GM21515 (cell line): ENCODE data around the gene TAF4.
"Not testable (repeated sequence)": the region's sequence is repeated elsewhere in the genome, so short reads cannot be mapped to it uniquely, and the experiment has no call there.

Experiments used
- ATAC-seq: cut with Tn5 transposase; IDR thresholded peaks from one replicate; pipeline ENCODE4 v1.9.1; 2021; ENCODE audit not compliant: unreplicated experiment

Gene TAF4

DNA sequence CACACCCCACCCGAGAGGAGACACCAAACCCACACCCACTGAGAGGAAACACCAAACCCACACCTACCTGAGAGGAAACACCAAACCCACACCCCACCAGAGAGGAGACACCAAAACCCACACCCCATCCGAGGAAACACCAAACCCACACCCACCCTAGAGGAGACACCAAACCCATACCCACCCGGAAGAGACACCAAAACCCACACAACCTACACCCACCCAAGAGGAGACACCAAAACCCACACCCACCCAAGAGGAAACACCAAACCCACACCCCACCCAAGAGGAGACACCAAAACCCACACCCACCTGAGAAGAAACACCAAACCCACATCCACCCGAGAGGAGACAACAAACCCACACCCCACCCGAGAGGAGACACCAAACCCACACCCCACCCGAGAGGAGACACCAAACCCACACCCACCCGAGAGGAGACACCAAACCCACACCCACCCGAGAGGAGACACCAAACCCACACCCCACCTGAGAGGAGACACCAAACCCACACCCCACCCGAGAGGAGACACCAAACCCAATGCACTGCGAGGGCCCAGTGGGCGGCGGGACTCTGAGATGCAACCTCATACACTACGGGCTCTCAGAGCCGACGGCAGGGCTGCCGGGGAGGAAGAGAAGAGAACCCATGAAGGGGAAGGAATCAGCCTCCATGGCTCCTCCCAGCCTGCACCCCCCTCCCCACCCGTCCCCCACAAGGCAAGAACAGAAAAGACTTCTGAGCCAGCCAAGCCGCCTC, 83.3 kb downstream of the TAF4 start:
- ATAC-seq = no peak

DNA sequence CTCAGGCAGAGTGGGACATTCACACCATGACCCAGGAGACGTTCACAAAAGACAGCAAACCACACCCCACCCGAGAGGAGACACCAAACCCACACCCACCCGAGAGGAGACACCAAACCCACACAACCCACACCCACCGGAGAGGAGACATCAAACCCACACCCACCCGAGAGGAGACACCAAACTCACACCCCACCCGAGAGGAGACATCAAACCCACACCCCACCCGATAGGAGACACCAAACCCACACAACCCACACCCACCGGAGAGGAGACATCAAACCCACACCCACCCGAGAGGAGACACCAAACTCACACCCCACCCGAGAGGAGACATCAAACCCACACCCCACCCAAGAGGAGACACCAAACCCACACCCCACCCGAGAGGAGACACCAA, 84.0 kb downstream of the TAF4 start:
- ATAC-seq = not testable (repeated sequence)

DNA sequence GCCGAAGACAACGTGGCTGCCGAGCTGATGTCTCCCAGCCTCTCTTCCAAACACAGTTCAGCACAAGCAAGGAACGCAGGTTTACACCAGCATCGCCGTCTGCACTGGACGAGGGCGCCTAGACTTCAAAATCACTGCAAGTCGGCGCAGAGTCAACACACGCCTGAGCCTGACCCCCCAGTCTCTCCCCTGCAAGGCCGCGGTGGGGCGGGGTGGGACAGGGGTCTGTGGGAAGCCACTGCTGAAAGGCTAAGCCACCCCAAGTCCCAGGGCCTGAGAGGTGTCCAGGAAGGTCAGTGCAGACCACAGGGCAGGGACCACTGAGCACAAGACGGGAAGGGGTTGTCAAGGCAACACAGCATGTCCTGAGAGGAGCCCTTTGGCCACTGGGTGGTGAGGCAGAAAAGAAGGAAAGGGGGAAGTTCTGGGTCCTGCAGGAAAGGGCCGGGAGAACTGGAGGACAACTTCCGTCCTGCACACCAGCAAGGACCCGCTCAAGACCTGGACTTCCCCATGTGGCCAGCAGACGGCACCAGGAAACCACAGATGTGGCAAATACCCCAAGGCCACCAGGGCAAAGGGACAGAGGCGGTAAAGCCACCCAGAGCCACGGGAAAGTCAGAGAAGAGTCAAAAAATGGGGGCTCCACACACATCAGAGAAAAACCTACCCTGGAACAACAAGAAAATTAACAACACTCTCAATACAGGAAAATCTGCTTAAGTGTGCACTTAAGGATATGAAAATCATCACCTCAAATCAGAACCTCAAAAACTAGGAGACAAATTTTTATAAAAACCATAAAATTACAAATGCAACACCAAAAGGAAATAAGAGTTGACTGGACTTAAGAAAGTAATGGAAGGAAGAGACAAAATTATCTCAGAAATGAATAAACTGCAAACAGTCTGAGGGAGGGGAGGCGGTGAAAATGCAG, 84.8 kb downstream of the TAF4 start:
- ATAC-seq = no peak

DNA sequence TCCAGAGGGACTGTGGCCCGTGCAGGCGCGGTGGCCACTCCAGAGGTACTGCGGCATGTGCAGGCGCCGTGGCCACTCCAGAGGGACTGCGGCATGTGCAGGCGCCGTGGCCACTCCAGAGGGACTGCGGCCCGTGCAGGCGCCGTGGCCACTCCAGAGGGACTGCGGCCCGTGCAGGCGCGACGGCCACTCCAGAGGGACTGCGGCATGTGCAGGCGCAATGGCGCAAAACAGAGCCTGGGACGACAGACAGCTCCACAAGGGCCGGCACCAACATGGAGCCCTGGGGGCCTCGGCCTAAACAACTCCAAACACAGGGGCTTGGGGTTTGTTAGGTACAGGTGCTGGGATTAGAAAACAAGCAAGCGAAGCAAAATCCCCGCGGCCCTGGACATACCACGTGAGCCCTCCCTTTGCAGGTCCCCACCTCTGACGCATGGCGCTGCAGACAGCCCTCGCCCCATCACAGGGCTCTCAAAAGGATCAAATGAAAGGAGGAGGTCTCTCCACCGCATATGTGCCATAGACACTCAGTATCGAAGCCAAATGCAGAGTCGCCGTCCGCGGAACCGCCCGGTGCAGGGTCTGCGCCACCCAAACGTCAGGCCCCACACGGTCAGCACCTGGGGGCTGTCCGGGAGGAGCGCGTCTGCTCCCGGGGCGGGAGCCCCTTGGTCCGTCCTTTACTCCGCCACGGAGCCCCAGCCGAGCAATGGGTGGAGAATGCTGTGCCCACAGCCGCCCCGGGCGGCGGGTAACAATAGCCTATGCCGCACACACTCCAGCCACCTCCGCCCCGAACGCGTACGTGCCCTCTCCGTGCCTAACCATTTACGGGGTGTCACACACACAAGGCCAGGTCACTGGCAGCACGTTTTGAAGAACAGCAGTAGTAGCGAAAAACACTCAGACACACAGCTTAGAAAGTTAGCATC, 85.7 kb downstream of the TAF4 start:
- ATAC-seq = no peak

DNA sequence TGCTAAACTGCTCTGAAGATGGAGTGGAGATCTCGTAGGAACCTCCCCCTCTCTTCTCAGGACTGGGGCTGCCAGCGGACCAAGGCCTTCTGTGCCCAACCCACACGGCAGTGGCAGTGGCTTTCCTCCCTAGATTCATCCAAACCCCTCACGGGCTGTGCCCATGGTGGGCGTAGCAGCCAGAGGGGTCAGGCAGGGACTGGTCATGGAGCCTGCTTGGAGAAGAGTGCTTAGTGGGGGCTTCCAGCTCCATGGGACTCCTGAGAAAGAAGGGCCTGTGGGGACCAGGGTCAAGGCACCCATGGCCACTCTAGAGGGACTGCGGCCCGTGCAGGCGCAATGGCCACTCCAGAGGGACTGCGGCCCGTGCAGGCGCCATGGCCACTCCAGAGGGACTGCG, 86.6 kb downstream of the TAF4 start:
- ATAC-seq = no peak

DNA sequence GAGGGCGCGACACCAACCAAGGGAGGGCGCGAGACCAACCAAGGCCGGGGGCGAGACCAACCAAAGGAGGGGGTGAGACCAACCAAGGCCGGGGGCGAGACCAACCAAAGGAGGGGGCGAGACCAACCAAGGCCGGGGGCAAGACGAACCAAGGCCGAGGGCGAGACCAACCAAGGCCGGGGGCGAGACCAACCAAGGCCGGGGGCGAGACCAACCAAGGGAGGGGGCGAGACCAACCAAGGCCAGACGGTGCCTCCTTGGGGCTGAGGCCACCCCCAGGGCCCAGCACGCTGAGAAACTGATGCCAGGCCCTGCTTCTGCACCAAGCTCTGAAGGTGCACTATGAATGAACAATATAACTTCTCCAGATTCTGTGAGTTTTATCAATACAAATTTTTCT, 87.2 kb downstream of the TAF4 start:
- ATAC-seq = no peak

DNA sequence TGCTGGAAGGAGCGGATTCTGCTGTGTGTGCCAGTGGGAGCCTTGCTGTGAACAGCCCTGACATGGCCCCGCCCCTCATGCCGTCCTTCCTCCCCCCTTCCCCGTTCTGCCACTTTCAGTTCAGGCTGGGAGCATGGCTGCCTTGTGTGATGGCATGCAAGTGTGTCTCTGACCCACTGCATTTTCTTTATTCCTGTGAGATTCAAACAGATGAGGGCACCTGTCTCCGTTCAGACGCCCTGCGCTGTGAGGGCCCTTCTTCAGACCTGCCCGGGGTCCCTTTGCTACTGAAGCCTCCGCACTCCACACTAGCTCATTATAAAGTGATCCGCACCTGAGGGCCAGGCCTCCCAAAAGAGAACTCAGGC, 88.3 kb downstream of the TAF4 start:
- no peak for ATAC-seq

DNA sequence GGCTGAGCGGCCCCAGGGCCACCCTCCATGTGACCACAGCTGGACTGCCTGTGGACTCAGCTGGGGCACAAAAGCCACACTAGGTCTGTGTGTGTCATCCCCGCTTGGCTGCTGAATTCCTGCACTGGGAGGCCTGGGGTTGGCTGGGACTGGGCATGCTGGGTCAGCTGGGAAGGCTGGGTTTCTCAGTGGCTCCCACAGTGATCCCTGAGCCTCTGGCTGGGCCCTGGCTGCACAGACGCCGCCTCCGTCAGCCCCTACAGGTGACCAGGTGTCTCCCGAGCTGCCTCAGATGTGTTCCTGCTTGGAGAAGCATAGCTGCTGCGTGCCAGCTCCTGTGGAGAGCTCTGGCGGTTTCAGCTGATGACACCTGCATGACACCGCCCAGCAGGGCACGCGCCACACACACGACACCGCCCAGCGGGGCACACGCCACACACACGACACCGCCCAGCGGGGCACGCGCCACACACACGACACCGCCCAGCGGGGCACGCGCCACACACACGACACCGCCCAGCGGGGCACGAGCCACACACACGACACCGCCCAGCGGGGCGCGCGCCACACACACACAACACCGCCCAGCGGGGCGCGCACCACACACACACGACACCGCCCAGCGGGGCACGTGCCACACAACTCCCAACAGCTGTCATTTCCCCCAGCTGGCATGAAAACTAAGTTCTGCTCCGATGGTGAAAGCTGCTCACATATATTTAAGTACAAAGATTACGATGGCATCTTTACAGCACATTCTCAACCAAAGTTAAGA, 88.8 kb downstream of the TAF4 start:
- no peak for ATAC-seq

DNA sequence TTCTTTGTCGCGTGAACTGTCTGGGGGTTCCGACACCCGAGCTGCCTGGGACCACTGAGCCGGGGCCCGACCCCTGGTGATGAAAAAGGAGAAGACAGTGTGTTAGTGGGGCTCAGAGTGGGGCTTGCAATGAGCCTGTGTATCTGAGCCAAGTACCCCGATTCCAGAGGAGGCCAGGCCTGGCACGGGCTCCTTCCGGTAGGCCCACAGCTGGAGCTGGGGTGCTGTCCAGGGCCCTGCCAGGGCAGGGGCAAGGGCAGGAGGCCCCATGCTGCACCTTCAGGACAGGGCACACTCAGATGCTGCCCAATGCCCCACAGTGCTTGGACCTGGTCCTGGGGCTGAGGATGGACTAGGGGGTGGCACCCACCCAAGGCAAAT, 89.4 kb downstream of the TAF4 start:
- no peak for ATAC-seq

DNA sequence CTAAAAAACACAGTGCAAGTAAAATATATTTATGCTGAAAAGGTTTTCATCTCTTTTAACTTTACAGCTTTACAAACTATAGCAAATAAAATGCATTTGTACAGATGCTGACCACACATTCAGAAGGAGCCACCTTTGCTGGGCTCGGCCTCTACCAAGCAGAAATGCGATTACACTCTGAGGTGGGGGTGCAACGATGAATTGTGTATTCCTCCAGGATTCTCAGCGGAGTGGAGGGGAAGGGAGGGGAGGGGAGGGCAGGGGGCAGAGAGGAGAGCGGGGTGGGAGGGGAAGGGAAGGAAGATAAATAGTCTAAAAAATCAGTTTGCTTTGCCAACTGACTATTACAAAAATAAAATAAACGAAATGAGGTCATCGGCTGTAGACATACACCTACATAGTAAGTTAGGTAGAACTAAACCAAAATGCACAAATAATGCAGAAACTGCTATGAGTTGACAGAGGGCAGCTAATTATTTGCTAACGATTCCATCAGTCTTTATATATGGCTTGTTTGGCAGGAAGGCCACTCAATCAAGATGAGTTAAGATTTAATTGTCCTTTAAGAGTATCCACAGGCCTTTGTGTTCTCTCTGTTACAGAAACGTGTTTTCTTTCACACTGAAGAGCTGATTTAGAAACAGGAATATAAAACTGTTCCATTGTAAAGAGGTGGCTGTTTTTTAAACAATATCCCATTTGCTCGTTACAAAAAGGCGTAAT, 90.1 kb downstream of the TAF4 start:
- no peak for ATAC-seq

DNA sequence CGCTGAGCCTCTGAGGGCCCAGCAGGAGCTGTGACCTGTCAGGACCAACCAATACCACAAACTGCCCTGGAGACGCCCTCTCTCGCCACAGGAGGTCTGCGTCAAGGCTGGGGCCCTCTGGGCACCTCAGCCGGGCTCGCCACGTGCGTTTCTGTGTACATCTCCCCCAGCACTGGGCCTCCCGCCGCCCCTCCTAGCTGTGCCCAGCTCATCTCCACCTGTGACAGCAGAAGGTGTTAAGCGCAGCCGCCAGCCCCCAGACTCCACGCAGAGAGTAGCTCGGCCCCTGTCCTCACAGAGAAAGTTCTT, 91.4 kb downstream of the TAF4 start:
- no peak for ATAC-seq

DNA sequence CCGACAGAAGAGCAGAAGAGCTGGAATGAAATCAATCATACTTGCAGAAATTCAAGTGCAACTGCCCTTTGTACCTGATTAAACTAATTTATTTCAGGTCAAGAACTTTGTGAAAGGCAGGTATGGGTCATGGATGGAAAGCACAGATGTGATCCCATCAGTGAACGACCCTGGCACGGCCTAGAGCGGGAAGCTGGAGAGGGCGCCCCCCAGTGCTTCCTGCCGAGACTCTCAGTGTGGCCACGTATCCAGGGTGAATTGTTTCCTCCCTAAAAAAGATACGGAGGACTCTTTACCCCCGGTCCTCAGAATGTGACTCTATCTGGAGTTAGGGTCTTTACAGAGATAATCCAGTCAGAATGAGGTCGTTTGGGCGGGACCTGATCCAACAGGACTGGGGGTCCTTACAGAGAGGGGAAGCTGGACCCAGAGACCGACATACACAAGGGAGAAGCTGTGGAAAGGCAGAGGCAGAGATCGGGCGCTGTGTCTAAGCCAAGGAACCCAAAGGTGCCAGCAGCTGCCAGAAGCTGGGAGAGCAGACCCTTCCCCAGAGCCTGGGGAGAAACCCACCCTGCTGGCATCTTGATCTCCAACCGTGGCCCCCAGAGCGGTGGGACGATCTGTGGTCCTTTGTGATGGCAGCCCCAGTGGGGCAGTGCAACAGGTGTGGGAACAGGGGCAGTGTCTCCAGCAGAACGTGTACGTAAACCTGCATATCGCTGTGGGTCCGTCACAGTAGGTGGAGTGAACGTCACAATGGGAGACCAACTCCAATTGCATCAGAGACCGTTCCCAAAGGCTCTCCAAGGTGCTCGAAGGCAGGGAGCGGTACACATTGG, 91.9 kb downstream of the TAF4 start:
- no peak for ATAC-seq

DNA sequence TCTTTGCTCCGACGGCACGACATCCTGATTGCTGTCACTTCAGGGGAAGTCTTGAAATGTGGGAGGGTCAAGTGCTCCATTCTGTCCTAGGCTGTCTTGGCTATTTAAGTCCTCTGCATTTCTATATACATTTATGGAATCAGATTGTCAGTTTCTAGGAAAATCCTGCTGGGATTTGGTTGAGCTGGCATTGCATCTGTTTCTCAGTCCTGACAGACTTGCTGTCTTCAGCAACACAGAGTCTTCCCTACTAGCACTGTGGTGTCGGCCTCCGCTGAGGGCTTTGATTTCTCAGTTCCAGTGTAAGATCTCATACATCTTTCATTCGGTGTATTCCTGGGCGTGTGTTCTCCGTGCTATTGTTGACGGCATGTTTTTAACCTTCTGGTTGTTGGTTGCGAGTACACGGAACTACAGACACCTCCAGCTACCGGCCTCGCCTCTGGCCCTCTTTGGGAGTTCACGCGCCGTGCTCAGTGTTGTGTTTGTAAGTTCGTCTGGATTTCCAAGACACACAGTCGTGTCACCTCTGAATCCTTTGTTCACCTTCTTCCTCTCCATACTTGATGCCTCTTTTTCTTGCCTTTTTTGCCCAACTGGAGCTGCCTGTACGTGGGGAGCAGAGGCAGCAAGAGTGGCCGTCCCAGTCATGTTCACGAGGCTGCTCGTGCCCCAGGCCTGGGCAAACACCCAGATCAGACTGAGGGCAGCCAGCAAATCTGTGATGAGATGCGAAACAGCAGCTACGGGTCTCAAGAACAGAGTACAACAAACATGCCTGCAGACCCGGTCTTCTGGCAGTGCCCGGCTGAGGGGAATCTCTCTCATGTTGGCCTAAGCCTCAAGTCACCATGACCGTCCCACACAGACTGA, 92.8 kb downstream of the TAF4 start:
- ATAC-seq = no peak

DNA sequence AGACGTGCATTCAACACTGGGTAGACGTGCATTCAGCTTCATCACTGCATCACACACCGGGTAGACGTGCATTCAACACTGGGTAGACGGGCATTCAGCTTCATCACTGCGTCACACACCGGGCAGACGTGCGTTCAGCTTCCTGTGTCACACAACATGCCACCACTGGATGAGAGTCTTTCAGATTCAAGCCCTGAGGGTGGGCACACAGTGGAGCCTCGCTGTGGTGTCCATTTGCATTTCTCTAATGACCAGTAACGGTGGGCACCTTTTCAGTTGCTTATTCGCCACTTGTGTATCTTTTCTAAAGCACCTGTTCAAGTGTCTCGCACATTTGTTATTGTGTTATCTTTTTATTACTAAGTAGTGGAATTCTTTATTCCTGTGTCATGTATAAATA, 94.1 kb downstream of the TAF4 start:
- not testable (repeated sequence) for ATAC-seq

DNA sequence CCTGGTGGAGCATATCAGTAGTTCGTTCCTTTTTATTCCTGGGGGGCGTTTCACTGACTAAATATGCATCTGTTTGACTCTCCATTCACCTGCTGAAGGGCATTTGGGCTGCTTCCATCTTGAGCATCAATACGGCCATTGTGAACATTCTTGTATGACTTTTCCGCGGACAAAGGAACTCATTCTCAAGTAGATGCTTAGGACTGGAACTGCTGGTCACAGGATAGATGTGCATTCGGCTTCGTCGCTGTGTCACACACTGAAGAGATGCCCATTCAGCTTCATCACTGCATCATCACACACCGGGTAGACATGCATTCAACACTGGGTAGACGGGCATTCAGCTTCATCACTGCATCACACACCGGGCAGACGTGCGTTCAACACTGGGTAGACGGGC, 95.3 kb downstream of the TAF4 start:
- no peak for ATAC-seq

DNA sequence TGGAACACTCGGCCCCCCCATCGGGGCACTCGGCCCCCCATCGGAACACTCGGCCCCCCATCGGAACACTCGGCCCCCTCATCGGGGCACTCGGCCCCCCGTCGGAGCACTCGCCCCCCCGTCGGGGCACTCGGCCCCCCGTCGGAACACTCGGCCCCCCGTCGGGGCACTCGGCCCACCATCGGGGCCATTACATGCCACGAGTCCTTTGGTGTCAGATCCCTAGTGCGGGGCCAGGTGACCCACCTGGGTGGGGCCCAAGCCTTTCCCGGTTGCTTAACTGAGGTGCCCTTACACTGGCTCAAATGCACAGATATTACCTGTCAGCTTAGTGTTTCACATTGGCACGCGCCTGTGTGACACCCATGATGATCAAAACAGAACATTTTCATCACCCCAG, 95.9 kb downstream of the TAF4 start:
- ATAC-seq = no peak

DNA sequence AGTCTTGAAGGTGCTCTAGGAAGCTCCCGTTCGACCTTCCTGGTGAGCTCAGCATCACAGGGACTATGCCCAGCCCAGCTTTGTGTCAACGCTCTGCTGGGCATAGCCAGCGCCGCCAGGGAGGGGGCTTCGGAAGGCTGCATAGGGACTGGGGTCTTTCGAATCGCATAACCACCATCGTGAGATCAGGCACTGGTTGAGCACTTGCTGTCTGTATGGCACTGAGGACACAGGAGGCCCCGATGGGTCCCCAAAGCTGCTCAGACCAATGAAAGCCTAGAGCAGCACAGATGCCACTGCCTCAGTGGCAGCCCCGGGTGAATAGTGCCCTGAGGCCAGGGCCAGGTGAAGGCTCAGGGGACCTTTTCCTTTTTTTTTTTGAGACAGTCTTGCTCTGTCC, 96.7 kb downstream of the TAF4 start:
- no peak for ATAC-seq
